ENCODE measurements around the gene SP5. TPM values are rescaled to one million over a fixed set of nuclear protein-coding genes. Genes with fewer than 3 reads are reported as not detected.
A peak's percentile ranks its signal among the peaks of the same experiment; 100 is the strongest.

SP5 gene
- polyA plus RNA-seq (2013, experiment 1 of 2), result not detected
- polyA plus RNA-seq (2013, experiment 2 of 2), result not detected

- no peak within 1 kb of the TSS for H2BK5ac ChIP-seq (ENCODE audit: low read depth, low read length, poor library complexity, severe bottlenecking)
- H3K23ac ChIP-seq (ENCODE audit: low read length in 2 of 2), result peak within 1 kb of the TSS in 1 of 2 experiments; percentile 59
- H3K4me1 ChIP-seq (ENCODE audit: control insufficient read depth, insufficient read depth, low read depth, low read length), result peaks cover 43% of the 10 kb centered on the region
- peak within 1 kb of the TSS; percentile 55 to 75 for H3K4me3 ChIP-seq (ENCODE audit: insufficient read depth in 1 of 2, low read depth in 1 of 2, low read length in 2 of 2)
- peak; percentile 62 for DNase-seq
- H3K79me1 ChIP-seq (replicated peaks; ENCODE audit: low read length, poor library complexity, severe bottlenecking), result no peaks in the 10 kb centered on the region
- H3K27ac ChIP-seq (ENCODE audit: low read length, poor library complexity, severe bottlenecking), result no peak within 1 kb of the TSS
- H2BK120ac ChIP-seq (ENCODE audit: low read depth, low read length), result no peak within 1 kb of the TSS
- H2BK15ac ChIP-seq (ENCODE audit: low read depth, poor library complexity, severe bottlenecking), result no peak within 1 kb of the TSS
- WGBS, result under 1% methylated on average over 54 of the region's 62 CpGs
- no peaks in the 10 kb centered on the region for H3K9me3 ChIP-seq (ENCODE audit: control insufficient read depth, low read length)
- H2AK5ac ChIP-seq (ENCODE audit: low read length, severe bottlenecking), result no peak within 1 kb of the TSS
- H3K36me3 ChIP-seq (ENCODE audit: control insufficient read depth in 1 of 2, insufficient read depth in 2 of 2, low read depth in 1 of 2, low read length in 2 of 2), result no peaks in the 10 kb centered on the region
- no peak within 1 kb of the TSS for H4K8ac ChIP-seq (ENCODE audit: low read length)
- no peak within 1 kb of the TSS for H3K18ac ChIP-seq (ENCODE audit: low read depth in 1 of 2, low read length in 2 of 2)
- H3K4me2 ChIP-seq (ENCODE audit: low read length, poor library complexity, severe bottlenecking), result peak within 1 kb of the TSS; percentile 83
- H3K27me3 ChIP-seq (ENCODE audit: control insufficient read depth in 1 of 2, insufficient read depth in 1 of 2, low read length in 2 of 2), result peaks cover 77 to 88% of the 10 kb centered on the region in 2 experiments
- peak within 1 kb of the TSS; percentile 45 for H3K9ac ChIP-seq (ENCODE audit: low read length)
- no peak within 1 kb of the TSS for H4K91ac ChIP-seq (ENCODE audit: low read length)
- H3K4ac ChIP-seq (ENCODE audit: low read depth in 1 of 2, low read length in 2 of 2), result no peak within 1 kb of the TSS
- H2AFZ ChIP-seq (ENCODE audit: low read depth, low read length), result no peak within 1 kb of the TSS
- peak within 1 kb of the TSS in 1 of 2 experiments; percentile 18 for H2BK12ac ChIP-seq (ENCODE audit: low read length in 2 of 2)
- H3K14ac ChIP-seq (ENCODE audit: low read length in 2 of 2), result peak within 1 kb of the TSS in 1 of 2 experiments; percentile 55
Measured at GRCh38 chr2:170715062-170715931, at the start of gene SP5. SP5 (plus strand) TSS chr2:170715337; CDS start chr2:170715513, 176 bp downstream.

GRCh38 chr2:170665743-170666142 lies 49.4 kb upstream of the SP5 start:
- Histone ChIP-seq H2BK120ac (ENCODE audit: low read depth, low read length) (no peak overlapping the region), H3K36me3 (ENCODE audit: control insufficient read depth in 1 of 2, insufficient read depth in 2 of 2, low read depth in 1 of 2, low read length in 2 of 2) (no peaks in the 10 kb centered on the region), H3K18ac (ENCODE audit: low read depth in 1 of 2, low read length in 2 of 2) (no peak overlapping the region), H2BK15ac (ENCODE audit: low read depth, poor library complexity, severe bottlenecking) (no peak overlapping the region), H2BK5ac (ENCODE audit: low read depth, low read length, poor library complexity, severe bottlenecking) (no peak overlapping the region), H3K23ac (ENCODE audit: low read length in 2 of 2) (no peak overlapping the region), H4K91ac (ENCODE audit: low read length) (no peak overlapping the region), H4K8ac (ENCODE audit: low read length) (no peak overlapping the region), H3K27ac (ENCODE audit: low read length, poor library complexity, severe bottlenecking) (no peak overlapping the region), H3K9me3 (ENCODE audit: control insufficient read depth, low read length) (no peaks in the 10 kb centered on the region), H3K14ac (ENCODE audit: low read length in 2 of 2) (no peak overlapping the region), H3K79me1 (replicated peaks; ENCODE audit: low read length, poor library complexity, severe bottlenecking) (no peaks in the 10 kb centered on the region), H2AFZ (ENCODE audit: low read depth, low read length) (no peak overlapping the region), H3K27me3 (ENCODE audit: control insufficient read depth in 1 of 2, insufficient read depth in 1 of 2, low read length in 2 of 2) (peaks cover 0 to 3% of the 10 kb centered on the region in 2 experiments), H2BK12ac (ENCODE audit: low read length in 2 of 2) (no peak overlapping the region), H3K4me1 (ENCODE audit: control insufficient read depth, insufficient read depth, low read depth, low read length) (peaks cover 3% of the 10 kb centered on the region), H3K4ac (ENCODE audit: low read depth in 1 of 2, low read length in 2 of 2) (no peak overlapping the region), H2AK5ac (ENCODE audit: low read length, severe bottlenecking) (no peak overlapping the region), H3K4me3 (ENCODE audit: insufficient read depth in 1 of 2, low read depth in 1 of 2, low read length in 2 of 2) (no peak overlapping the region), H3K4me2 (ENCODE audit: low read length, poor library complexity, severe bottlenecking) (no peak overlapping the region), H3K9ac (ENCODE audit: low read length) (no peak overlapping the region)
- no CpG with 5 or more reads among the region's 5 CpGs for WGBS
- no peak for DNase-seq

- no peak overlapping the region for H3K4ac ChIP-seq (ENCODE audit: low read depth in 1 of 2, low read length in 2 of 2)
- no peak overlapping the region for H3K14ac ChIP-seq (ENCODE audit: low read length in 2 of 2)
- H3K79me1 ChIP-seq (replicated peaks; ENCODE audit: low read length, poor library complexity, severe bottlenecking), result no peaks in the 10 kb centered on the region
- H4K91ac ChIP-seq (ENCODE audit: low read length), result no peak overlapping the region
- H3K4me3 ChIP-seq (ENCODE audit: insufficient read depth in 1 of 2, low read depth in 1 of 2, low read length in 2 of 2), result no peak overlapping the region
- no peak overlapping the region for H3K9ac ChIP-seq (ENCODE audit: low read length)
- no peak overlapping the region for H2BK15ac ChIP-seq (ENCODE audit: low read depth, poor library complexity, severe bottlenecking)
- H3K4me1 ChIP-seq (ENCODE audit: control insufficient read depth, insufficient read depth, low read depth, low read length), result no peaks in the 10 kb centered on the region
- WGBS, result 91% methylated on average over 1 of the region's 3 CpGs
- H2BK5ac ChIP-seq (ENCODE audit: low read depth, low read length, poor library complexity, severe bottlenecking), result no peak overlapping the region
- H3K4me2 ChIP-seq (ENCODE audit: low read length, poor library complexity, severe bottlenecking), result no peak overlapping the region
- peaks cover 0 to 3% of the 10 kb centered on the region in 2 experiments for H3K27me3 ChIP-seq (ENCODE audit: control insufficient read depth in 1 of 2, insufficient read depth in 1 of 2, low read length in 2 of 2)
- H2AFZ ChIP-seq (ENCODE audit: low read depth, low read length), result no peak overlapping the region
- no peak for DNase-seq
- H4K8ac ChIP-seq (ENCODE audit: low read length), result no peak overlapping the region
- H2AK5ac ChIP-seq (ENCODE audit: low read length, severe bottlenecking), result no peak overlapping the region
- no peaks in the 10 kb centered on the region for H3K9me3 ChIP-seq (ENCODE audit: control insufficient read depth, low read length)
- H2BK12ac ChIP-seq (ENCODE audit: low read length in 2 of 2), result no peak overlapping the region
- no peak overlapping the region for H3K18ac ChIP-seq (ENCODE audit: low read depth in 1 of 2, low read length in 2 of 2)
- H3K23ac ChIP-seq (ENCODE audit: low read length in 2 of 2), result no peak overlapping the region
- no peak overlapping the region for H2BK120ac ChIP-seq (ENCODE audit: low read depth, low read length)
- H3K27ac ChIP-seq (ENCODE audit: low read length, poor library complexity, severe bottlenecking), result no peak overlapping the region
- no peaks in the 10 kb centered on the region for H3K36me3 ChIP-seq (ENCODE audit: control insufficient read depth in 1 of 2, insufficient read depth in 2 of 2, low read depth in 1 of 2, low read length in 2 of 2)
Measured at GRCh38 chr2:170669909-170670308, 45.2 kb upstream of the SP5 start.

- H2BK120ac ChIP-seq (ENCODE audit: low read depth, low read length), result no peak overlapping the region
- no peak overlapping the region for H2BK15ac ChIP-seq (ENCODE audit: low read depth, poor library complexity, severe bottlenecking)
- no peaks in the 10 kb centered on the region for H3K9me3 ChIP-seq (ENCODE audit: control insufficient read depth, low read length)
- H3K14ac ChIP-seq (ENCODE audit: low read length in 2 of 2), result no peak overlapping the region
- no peak overlapping the region for H4K91ac ChIP-seq (ENCODE audit: low read length)
- DNase-seq, result no peak
- no peak overlapping the region for H2AFZ ChIP-seq (ENCODE audit: low read depth, low read length)
- no peak overlapping the region for H2BK5ac ChIP-seq (ENCODE audit: low read depth, low read length, poor library complexity, severe bottlenecking)
- peaks cover 0 to 3% of the 10 kb centered on the region in 2 experiments for H3K27me3 ChIP-seq (ENCODE audit: control insufficient read depth in 1 of 2, insufficient read depth in 1 of 2, low read length in 2 of 2)
- no peak overlapping the region for H3K4me3 ChIP-seq (ENCODE audit: insufficient read depth in 1 of 2, low read depth in 1 of 2, low read length in 2 of 2)
- H3K79me1 ChIP-seq (replicated peaks; ENCODE audit: low read length, poor library complexity, severe bottlenecking), result no peaks in the 10 kb centered on the region
- no peaks in the 10 kb centered on the region for H3K36me3 ChIP-seq (ENCODE audit: control insufficient read depth in 1 of 2, insufficient read depth in 2 of 2, low read depth in 1 of 2, low read length in 2 of 2)
- H3K4ac ChIP-seq (ENCODE audit: low read depth in 1 of 2, low read length in 2 of 2), result no peak overlapping the region
- H3K18ac ChIP-seq (ENCODE audit: low read depth in 1 of 2, low read length in 2 of 2), result no peak overlapping the region
- no peak overlapping the region for H4K8ac ChIP-seq (ENCODE audit: low read length)
- H3K4me2 ChIP-seq (ENCODE audit: low read length, poor library complexity, severe bottlenecking), result no peak overlapping the region
- H3K27ac ChIP-seq (ENCODE audit: low read length, poor library complexity, severe bottlenecking), result no peak overlapping the region
- no peak overlapping the region for H2AK5ac ChIP-seq (ENCODE audit: low read length, severe bottlenecking)
- no peak overlapping the region for H3K23ac ChIP-seq (ENCODE audit: low read length in 2 of 2)
- no peak overlapping the region for H2BK12ac ChIP-seq (ENCODE audit: low read length in 2 of 2)
- no peak overlapping the region for H3K9ac ChIP-seq (ENCODE audit: low read length)
- WGBS, result 96% methylated on average over 2 of the region's 2 CpGs
- no peaks in the 10 kb centered on the region for H3K4me1 ChIP-seq (ENCODE audit: control insufficient read depth, insufficient read depth, low read depth, low read length)
Measured at GRCh38 chr2:170670651-170671050, 44.5 kb upstream of the SP5 start.

All from mesenchymal stem cell (in vitro differentiated cells and primary cell).